GM19351 (cell line): ENCODE measurements around the gene SOWAHA.

Experiments
- ATAC-seq: cut with Tn5 transposase; IDR thresholded peaks from one replicate; pipeline ENCODE4 v1.9.1; 2021; ENCODE audit warnings: mild to moderate bottlenecking, moderate library complexity; ENCODE audit not compliant: unreplicated experiment

SOWAHA gene

GRCh38 chr5:132825033-132825833 is 12.1 kb downstream of the SOWAHA start:
- ATAC-seq = no peak

- ATAC-seq = no peak
These were observed 12.8 kb downstream of the SOWAHA start for GRCh38 chr5:132825834-132826391.

- ATAC-seq = no peak
These were observed 13.5 kb downstream of the SOWAHA start for GRCh38 chr5:132826424-132827082.

GRCh38 chr5:132827943-132828673 is 15.0 kb downstream of the SOWAHA start:
- no peak for ATAC-seq

- ATAC-seq = no peak
These were observed 15.9 kb downstream of the SOWAHA start for GRCh38 chr5:132828846-132829494.

- peak; percentile 72 for ATAC-seq
These were observed 16.8 kb downstream of the SOWAHA start for GRCh38 chr5:132829742-132830435.

GRCh38 chr5:132830436-132831094 is 17.5 kb downstream of the SOWAHA start, which contains the start of gene SHROOM1:
TSS of gene SHROOM1 (minus strand) at chr5:132830647. CDS start at chr5:132826140, 4,507 bp downstream.
- ATAC-seq = peak; percentile 78

- no peak for ATAC-seq
These were observed 18.2 kb downstream of the SOWAHA start for GRCh38 chr5:132831095-132831860.

- ATAC-seq = no peak
These were observed 19.5 kb downstream of the SOWAHA start for GRCh38 chr5:132832612-132833011.

- ATAC-seq = no peak
These were observed 21.0 kb downstream of the SOWAHA start for GRCh38 chr5:132834057-132834456.

- no peak for ATAC-seq
These were observed 23.8 kb downstream of the SOWAHA start for GRCh38 chr5:132836852-132837251.

- ATAC-seq = no peak
These were observed 24.8 kb downstream of the SOWAHA start for GRCh38 chr5:132837868-132838267.

GRCh38 chr5:132838516-132839282 is 25.6 kb downstream of the SOWAHA start:
- ATAC-seq = no peak

- no peak for ATAC-seq
These were observed 26.6 kb downstream of the SOWAHA start for GRCh38 chr5:132839426-132840301.

GRCh38 chr5:132840313-132840712 is 27.2 kb downstream of the SOWAHA start:
- ATAC-seq = no peak

- no peak for ATAC-seq
These were observed 27.8 kb downstream of the SOWAHA start for GRCh38 chr5:132840896-132841295.

- no peak for ATAC-seq
These were observed 28.2 kb downstream of the SOWAHA start for GRCh38 chr5:132841305-132841704.
